GM12865 (cell line): ENCODE results near the gene FIGNL2.

Experiments used
- DNase-seq: peaks from one replicate; pipeline ENCODE4 v3.0.0; 2010; ENCODE audit warnings: low read depth
- H3K4me3 ChIP-seq: 2 replicates; pipeline ENCODE4 v1.5.1; 2011; ENCODE audit warnings: mild to moderate bottlenecking, low read depth, low read length, control low read depth
- TF ChIP-seq, protein P1 (sequence below): IDR thresholded peaks from 2 replicates; pipeline ENCODE4 v1.5.1; 2011; ENCODE audit warnings: low read length, control low read depth, low read depth, inconsistent platforms; ENCODE audit not compliant: insufficient read depth; ENCODE audit errors: missing control alignments

The FIGNL2 gene

DNA sequence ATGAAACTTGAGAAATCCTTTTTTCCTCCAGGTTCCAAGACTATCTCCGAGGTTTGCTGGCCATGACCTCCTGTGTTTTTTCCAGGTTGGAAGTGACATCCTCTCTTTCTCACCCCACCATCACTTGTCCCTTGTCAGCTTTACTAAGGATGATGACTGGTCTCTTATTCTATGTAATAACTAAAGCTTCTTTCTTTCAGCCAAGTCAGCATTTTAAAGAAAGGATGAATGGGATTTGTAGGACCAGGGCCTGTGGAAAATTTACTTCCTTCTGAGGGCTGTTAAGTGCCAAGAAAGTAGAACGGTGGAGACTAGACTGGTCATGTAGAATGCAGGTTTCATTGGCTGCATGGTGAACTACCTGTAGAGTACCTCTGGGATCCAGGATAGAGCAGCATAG lies 73.6 kb downstream of the FIGNL2 start:
- TF ChIP-seq, protein P1, sequence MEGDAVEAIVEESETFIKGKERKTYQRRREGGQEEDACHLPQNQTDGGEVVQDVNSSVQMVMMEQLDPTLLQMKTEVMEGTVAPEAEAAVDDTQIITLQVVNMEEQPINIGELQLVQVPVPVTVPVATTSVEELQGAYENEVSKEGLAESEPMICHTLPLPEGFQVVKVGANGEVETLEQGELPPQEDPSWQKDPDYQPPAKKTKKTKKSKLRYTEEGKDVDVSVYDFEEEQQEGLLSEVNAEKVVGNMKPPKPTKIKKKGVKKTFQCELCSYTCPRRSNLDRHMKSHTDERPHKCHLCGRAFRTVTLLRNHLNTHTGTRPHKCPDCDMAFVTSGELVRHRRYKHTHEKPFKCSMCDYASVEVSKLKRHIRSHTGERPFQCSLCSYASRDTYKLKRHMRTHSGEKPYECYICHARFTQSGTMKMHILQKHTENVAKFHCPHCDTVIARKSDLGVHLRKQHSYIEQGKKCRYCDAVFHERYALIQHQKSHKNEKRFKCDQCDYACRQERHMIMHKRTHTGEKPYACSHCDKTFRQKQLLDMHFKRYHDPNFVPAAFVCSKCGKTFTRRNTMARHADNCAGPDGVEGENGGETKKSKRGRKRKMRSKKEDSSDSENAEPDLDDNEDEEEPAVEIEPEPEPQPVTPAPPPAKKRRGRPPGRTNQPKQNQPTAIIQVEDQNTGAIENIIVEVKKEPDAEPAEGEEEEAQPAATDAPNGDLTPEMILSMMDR = no peak
- no peak overlapping the region for H3K4me3 ChIP-seq
- DNase-seq = no peak

DNA sequence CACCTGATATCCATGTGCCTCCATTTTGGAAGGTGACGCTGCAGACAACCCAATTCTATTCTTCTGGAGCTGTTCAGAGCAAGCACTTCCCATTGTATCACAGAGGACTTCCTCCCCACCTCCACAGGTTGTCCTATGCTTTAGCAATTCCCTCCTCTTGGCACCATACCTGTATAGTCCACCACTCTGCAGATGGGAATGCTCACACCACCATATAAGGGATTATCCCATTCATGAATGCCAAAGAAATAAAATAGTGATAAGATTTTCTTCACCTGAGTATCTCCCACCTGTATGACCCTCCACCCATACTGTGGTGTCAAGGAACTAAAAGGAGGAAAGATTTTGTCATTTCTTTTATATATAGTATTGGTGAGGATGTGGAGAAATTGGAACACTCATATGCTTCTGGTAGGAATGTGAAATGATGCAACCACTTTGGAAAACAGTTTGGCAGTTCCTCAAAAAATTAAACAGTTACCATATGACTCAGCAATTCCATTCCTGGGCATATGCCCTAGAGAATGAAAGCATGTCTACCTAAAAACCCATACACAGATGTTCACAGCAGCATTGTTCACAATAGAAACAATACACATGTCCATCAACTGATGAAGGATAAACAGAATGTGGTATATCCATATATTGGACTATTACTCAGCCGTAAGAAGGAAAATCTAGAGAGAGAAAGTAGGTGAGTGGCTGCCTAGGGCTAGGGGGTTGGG lies 75.2 kb downstream of the FIGNL2 start:
- TF ChIP-seq, protein P1 = no peak
- no peak for DNase-seq
- no peak overlapping the region for H3K4me3 ChIP-seq

DNA sequence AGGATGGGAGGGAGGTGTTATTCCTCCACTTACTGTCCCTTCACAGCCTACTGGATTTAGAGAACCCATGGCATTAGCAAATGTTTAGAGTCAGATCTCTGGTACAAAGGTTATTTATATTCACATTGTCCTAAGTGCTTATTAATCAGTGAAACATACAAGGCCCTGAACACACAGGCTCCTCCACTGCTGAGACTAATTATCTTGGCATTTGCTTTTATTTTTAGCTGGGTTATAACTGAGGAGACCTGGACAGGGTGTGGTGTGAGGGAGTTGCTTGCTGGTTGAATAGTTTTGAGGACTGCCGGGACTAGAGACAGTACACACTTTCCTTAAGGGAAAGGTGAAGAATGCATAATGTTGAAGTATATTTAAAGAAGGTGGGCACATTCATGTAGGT lies 77.5 kb downstream of the FIGNL2 start:
- H3K4me3 ChIP-seq = no peak overlapping the region
- TF ChIP-seq, protein P1 = no peak
- DNase-seq = no peak
